HG03469 (cell line): Measurements from ENCODE around the gene PDF.

ENCODE experiments used
- ATAC-seq: cut with Tn5 transposase; IDR thresholded peaks from one replicate; pipeline ENCODE4 v1.9.1; 2021; ENCODE audit warnings: mild to moderate bottlenecking, moderate library complexity, moderate number of reproducible peaks; ENCODE audit not compliant: unreplicated experiment

Gene PDF

GRCh38 chr16:69340095-69340644, 9.8 kb upstream of the PDF start:
- ATAC-seq = no peak

GRCh38 chr16:69339289-69340094, 9.1 kb upstream of the PDF start, which contains the start of the genes COG8 and NIP7:
TSS of gene COG8 (minus strand) at chr16:69339564. CDS start at chr16:69339552, 12 bp downstream.
TSS of gene NIP7 (plus strand) at chr16:69339772. CDS start at chr16:69339830, 58 bp downstream.
- peak; percentile 64 for ATAC-seq

GRCh38 chr16:69338557-69339288, 8.3 kb upstream of the PDF start:
- no peak for ATAC-seq

GRCh38 chr16:69334696-69335095, 4.3 kb upstream of the PDF start:
- ATAC-seq = no peak

GRCh38 chr16:69329369-69330285, 761 bp downstream of the PDF start:
- ATAC-seq = peak; percentile 17

GRCh38 chr16:69328854-69329316, 1.5 kb downstream of the PDF start:
- no peak for ATAC-seq

- no peak for ATAC-seq
Observed at GRCh38 chr16:69327585-69328310, 2.6 kb downstream of the PDF start.

GRCh38 chr16:69326172-69326873, 4.1 kb downstream of the PDF start:
- no peak for ATAC-seq

- ATAC-seq = no peak
Observed at GRCh38 chr16:69325784-69326171, 4.6 kb downstream of the PDF start.

GRCh38 chr16:69324585-69325253, 5.7 kb downstream of the PDF start:
- no peak for ATAC-seq

- no peak for ATAC-seq
Observed at GRCh38 chr16:69324013-69324531, 6.3 kb downstream of the PDF start.

- ATAC-seq = no peak
Observed at GRCh38 chr16:69323415-69323814, 7.0 kb downstream of the PDF start.

- ATAC-seq = no peak
Observed at GRCh38 chr16:69322343-69322742, 8.0 kb downstream of the PDF start.

- no peak for ATAC-seq
Observed at GRCh38 chr16:69321080-69321479, 9.3 kb downstream of the PDF start.

GRCh38 chr16:69320740-69321073, 9.7 kb downstream of the PDF start:
- ATAC-seq = no peak

GRCh38 chr16:69319826-69320739, 10.3 kb downstream of the PDF start:
- ATAC-seq = no peak

- no peak for ATAC-seq
Observed at GRCh38 chr16:69319381-69319780, 11.0 kb downstream of the PDF start.

GRCh38 chr16:69318911-69319289, 11.5 kb downstream of the PDF start:
- no peak for ATAC-seq
